K562 (cell line): ENCODE measurements around the gene POLD3.

Source experiments
- CREB1 ChIP-seq, 2 experiments: sonication (generic) in 1 of 2; formaldehyde crosslinking in 1 of 2; IDR thresholded peaks; 2 replicates each; pipeline versions ENCODE4 v1.6.1 to v1.8.0; 2012 to 2022; ENCODE audit warnings: inconsistent platforms in 1 of 2, mild to moderate bottlenecking in 1 of 2, missing genetic modification reagents in 1 of 2, moderate library complexity in 1 of 2
- CREB3 ChIP-seq: fragments of 450-650 bp; conservative IDR thresholded peaks from 2 replicates; pipeline ENCODE4 v1.6.1; 2016; ENCODE audit warnings: missing genetic modification characterization, low read depth, mild to moderate bottlenecking, missing compliant biosample characterization, moderate library complexity
- CTCF ChIP-seq, 3 experiments: IDR thresholded peaks in 2 of 3; conservative IDR thresholded peaks in 1 of 3; 2 replicates each; pipeline ENCODE4 v1.5.1; 2011 to 2012; ENCODE audit warnings: low read length in 3 of 3, mild to moderate bottlenecking in 3 of 3, control low read depth in 2 of 3, improper control_type of control experiment in 1 of 3, inconsistent platforms in 1 of 3, low read depth in 1 of 3, mixed read lengths in 1 of 3, moderate library complexity in 1 of 3; ENCODE audit not compliant: insufficient read depth in 2 of 3
- DLX4 ChIP-seq: fragments of 250-450 bp; sonication (Bioruptor Pico); IDR thresholded peaks from 2 replicates; pipeline ENCODE4 v1.6.1; 2021; ENCODE audit warnings: mild to moderate bottlenecking
- EP300 ChIP-seq: IDR thresholded peaks from 2 replicates; pipeline ENCODE4 v1.6.1; 2012; ENCODE audit warnings: low read length, improper control_type of control experiment
- MCM7 ChIP-seq, 2 experiments: fragments of 450-650 bp; IDR thresholded peaks; 2 replicates each; pipeline ENCODE4 v1.6.1; 2016 to 2018
- POLR2A ChIP-seq: fragments of 450-650 bp; conservative IDR thresholded peaks from 2 replicates; pipeline ENCODE4 v1.6.1; 2016
- REST ChIP-seq, 2 experiments: fragments of 450-650 bp; formaldehyde crosslinking in 1 of 2; IDR thresholded peaks; 2 replicates each; pipeline versions ENCODE4 v1.4.0 to v1.6.1; 2014 to 2020; ENCODE audit warnings: mild to moderate bottlenecking in 2 of 2, borderline replicate concordance in 1 of 2, low read depth in 1 of 2
- SIN3B ChIP-seq: fragments of 450-650 bp; IDR thresholded peaks from 2 replicates; pipeline ENCODE4 v1.6.1; 2017; ENCODE audit warnings: low read depth, mild to moderate bottlenecking, moderate library complexity
- ZC3H8 ChIP-seq: fragments of 450-650 bp; IDR thresholded peaks from 2 replicates; pipeline ENCODE4 v1.6.1; 2017
- ZNF232 ChIP-seq: sonication (generic); formaldehyde crosslinking; IDR thresholded peaks from 2 replicates; pipeline ENCODE4 v1.8.0; 2022; ENCODE audit warnings: mild to moderate bottlenecking, missing genetic modification reagents
- ZNF277 ChIP-seq: fragments of 250-450 bp; sonication (Bioruptor Pico); IDR thresholded peaks from 2 replicates; pipeline ENCODE4 v1.8.0; 2022; ENCODE audit warnings: inconsistent platforms, mild to moderate bottlenecking, moderate library complexity, borderline replicate concordance
- ZNF830 ChIP-seq: fragments of 250-450 bp; sonication (Bioruptor Pico); IDR thresholded peaks from 2 replicates; pipeline ENCODE4 v1.5.0; 2021; ENCODE audit warnings: mild to moderate bottlenecking

GRCh38 chr11:74678591-74679512, 86.5 kb downstream of the POLD3 start:
- TF ChIP-seq ZNF277 (CRISPR knock-in tag) (no peak), CREB1 (IDR thresholded peaks at IDR 0.05) (peak; percentile 74), CREB1 (CRISPR knock-in tag; IDR thresholded peaks at IDR 0.05) (no peak), EP300 (no peak), SIN3B (no peak), ZC3H8 (no peak), DLX4 (no peak), CTCF (IDR thresholded peaks at IDR 0.05 in 2 of 3, conservative IDR thresholded peaks at IDR 0.05 in 1 of 3; ENCODE audit: insufficient read depth in 2 of 3, low read depth in 1 of 3, low read length in 3 of 3) (no peak), REST (IDR thresholded peaks at IDR 0.05; ENCODE audit: borderline replicate concordance) (no peak), REST (CRISPR knock-in tag; IDR thresholded peaks at IDR 0.05; ENCODE audit: low read depth) (no peak), MCM7 (IDR thresholded peaks at IDR 0.05) (no peak), ZNF232 (CRISPR knock-in tag) (no peak), POLR2A (no peak), CREB3 (tag) (no peak), ZNF830 (CRISPR knock-in tag) (no peak)
